Body of pancreas (tissue), 4 donors: ENCODE data around the gene PTGIR.

Experiments used
- POLR2A ChIP-seq, 3 donors: fragments of 450-650 bp; IDR thresholded peaks; one replicate each; pipeline ENCODE4 v1.6.1; 2016; ENCODE audit warnings: antibody characterized with exemption in 3 of 3, mild to moderate bottlenecking in 2 of 3
- TF ChIP-seq, protein P1 (sequence below), 7 experiments: fragments of 450-650 bp in 4 of 7; fragments of 200-600 bp in 3 of 7; sonication (generic) in 3 of 7; IDR thresholded peaks; one replicate each; pipeline ENCODE4 v1.5.1; 2016 to 2019; ENCODE audit warnings: antibody characterized with exemption in 7 of 7

DNA sequence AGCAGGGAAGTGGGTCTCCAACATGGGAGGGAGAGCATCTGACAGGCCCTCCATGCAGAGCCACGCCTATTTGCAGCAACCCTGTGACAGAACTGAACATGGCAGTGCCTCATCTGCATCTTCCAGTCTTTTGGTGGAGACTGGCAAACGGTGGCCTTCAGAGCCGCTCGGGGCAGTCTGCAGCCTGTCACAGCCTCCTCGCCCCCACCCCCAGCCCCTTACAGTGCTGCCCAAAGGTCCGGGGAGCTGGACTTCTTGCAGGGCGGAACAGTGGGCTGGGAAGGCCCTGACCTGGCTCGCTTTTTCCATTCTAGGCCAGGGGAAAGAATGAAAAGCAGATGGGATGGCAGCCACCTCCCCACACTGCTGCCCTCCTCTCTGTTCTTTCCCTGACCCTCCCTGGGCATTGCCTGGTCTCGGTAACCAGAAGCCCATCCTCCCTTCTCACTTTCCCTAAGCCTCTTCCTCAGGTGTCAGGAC is 21.1 kb downstream of the PTGIR start:
- TF ChIP-seq, protein P1, sequence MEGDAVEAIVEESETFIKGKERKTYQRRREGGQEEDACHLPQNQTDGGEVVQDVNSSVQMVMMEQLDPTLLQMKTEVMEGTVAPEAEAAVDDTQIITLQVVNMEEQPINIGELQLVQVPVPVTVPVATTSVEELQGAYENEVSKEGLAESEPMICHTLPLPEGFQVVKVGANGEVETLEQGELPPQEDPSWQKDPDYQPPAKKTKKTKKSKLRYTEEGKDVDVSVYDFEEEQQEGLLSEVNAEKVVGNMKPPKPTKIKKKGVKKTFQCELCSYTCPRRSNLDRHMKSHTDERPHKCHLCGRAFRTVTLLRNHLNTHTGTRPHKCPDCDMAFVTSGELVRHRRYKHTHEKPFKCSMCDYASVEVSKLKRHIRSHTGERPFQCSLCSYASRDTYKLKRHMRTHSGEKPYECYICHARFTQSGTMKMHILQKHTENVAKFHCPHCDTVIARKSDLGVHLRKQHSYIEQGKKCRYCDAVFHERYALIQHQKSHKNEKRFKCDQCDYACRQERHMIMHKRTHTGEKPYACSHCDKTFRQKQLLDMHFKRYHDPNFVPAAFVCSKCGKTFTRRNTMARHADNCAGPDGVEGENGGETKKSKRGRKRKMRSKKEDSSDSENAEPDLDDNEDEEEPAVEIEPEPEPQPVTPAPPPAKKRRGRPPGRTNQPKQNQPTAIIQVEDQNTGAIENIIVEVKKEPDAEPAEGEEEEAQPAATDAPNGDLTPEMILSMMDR (IDR thresholded peaks at IDR 0.05) = no peak
- no peak for TF ChIP-seq POLR2A (IDR thresholded peaks at IDR 0.05)
